Measurements from ENCODE around the gene OGA. TPM values are rescaled to one million over a fixed set of nuclear protein-coding genes. Genes with fewer than 3 reads are reported as not detected.

Gene OGA
- total RNA-seq, 1 donor from 2014 or later: 96.4 TPM

GRCh38 chr10:101856626-101857025 is 38.4 kb upstream of the OGA start:
- Histone ChIP-seq H3K36me3 (ENCODE audit: control insufficient read depth, insufficient read depth, low read length) (peaks cover under 1% of the 10 kb centered on the region), H3K4me3 (ENCODE audit: low read depth, low read length) (no peak overlapping the region), H3K27me3 (ENCODE audit: control insufficient read depth, insufficient read depth, low read length) (no peaks in the 10 kb centered on the region)
- DNase-seq (ENCODE audit: low read depth): peak; percentile 60
- no peak for TF ChIP-seq CTCF (IDR thresholded peaks at IDR 0.05; ENCODE audit: insufficient read depth, low read length, severe bottlenecking)
- no peak for FAIRE-seq

- no peak for TF ChIP-seq CTCF (IDR thresholded peaks at IDR 0.05; ENCODE audit: insufficient read depth, low read length, severe bottlenecking)
- peaks cover 2% of the 10 kb centered on the region for H3K36me3 ChIP-seq (ENCODE audit: control insufficient read depth, insufficient read depth, low read length)
- no peak overlapping the region for H3K4me3 ChIP-seq (ENCODE audit: low read depth, low read length)
- no peaks in the 10 kb centered on the region for H3K27me3 ChIP-seq (ENCODE audit: control insufficient read depth, insufficient read depth, low read length)
- no peak for FAIRE-seq
- DNase-seq (ENCODE audit: low read depth): no peak
These were observed 33.3 kb upstream of the OGA start for GRCh38 chr10:101851411-101852116.

- DNase-seq (ENCODE audit: low read depth) (no peak), FAIRE-seq (peak; percentile 50)
- TF ChIP-seq CTCF (IDR thresholded peaks at IDR 0.05; ENCODE audit: insufficient read depth, low read length, severe bottlenecking): no peak
- H3K27me3 ChIP-seq (ENCODE audit: control insufficient read depth, insufficient read depth, low read length): no peaks in the 10 kb centered on the region
- H3K36me3 ChIP-seq (ENCODE audit: control insufficient read depth, insufficient read depth, low read length): peaks cover 4% of the 10 kb centered on the region
- H3K4me3 ChIP-seq (ENCODE audit: low read depth, low read length): no peak overlapping the region
These were observed 32.5 kb upstream of the OGA start for GRCh38 chr10:101850749-101851148.

- Histone ChIP-seq H3K4me3 (ENCODE audit: low read depth, low read length) (no peak overlapping the region), H3K36me3 (ENCODE audit: control insufficient read depth, insufficient read depth, low read length) (peaks cover 4% of the 10 kb centered on the region), H3K27me3 (ENCODE audit: control insufficient read depth, insufficient read depth, low read length) (no peaks in the 10 kb centered on the region)
- DNase-seq (ENCODE audit: low read depth): no peak
- FAIRE-seq: no peak
- no peak for TF ChIP-seq CTCF (IDR thresholded peaks at IDR 0.05; ENCODE audit: insufficient read depth, low read length, severe bottlenecking)
These were observed 30.7 kb upstream of the OGA start for GRCh38 chr10:101848894-101849351.

- Histone ChIP-seq H3K36me3 (ENCODE audit: control insufficient read depth, insufficient read depth, low read length) (peaks cover 4% of the 10 kb centered on the region), H3K27me3 (ENCODE audit: control insufficient read depth, insufficient read depth, low read length) (no peaks in the 10 kb centered on the region), H3K4me3 (ENCODE audit: low read depth, low read length) (no peak overlapping the region)
- no peak for DNase-seq (ENCODE audit: low read depth)
- TF ChIP-seq CTCF (IDR thresholded peaks at IDR 0.05; ENCODE audit: insufficient read depth, low read length, severe bottlenecking): no peak
- peak; percentile 60 for FAIRE-seq
These were observed 30.2 kb upstream of the OGA start for GRCh38 chr10:101848408-101848807.

GRCh38 chr10:101845893-101846292 is 27.6 kb upstream of the OGA start:
- H3K4me3 ChIP-seq (ENCODE audit: low read depth, low read length): no peak overlapping the region
- peaks cover 2% of the 10 kb centered on the region for H3K36me3 ChIP-seq (ENCODE audit: control insufficient read depth, insufficient read depth, low read length)
- TF ChIP-seq CTCF (IDR thresholded peaks at IDR 0.05; ENCODE audit: insufficient read depth, low read length, severe bottlenecking): no peak
- no peaks in the 10 kb centered on the region for H3K27me3 ChIP-seq (ENCODE audit: control insufficient read depth, insufficient read depth, low read length)
- FAIRE-seq (no peak), DNase-seq (ENCODE audit: low read depth) (no peak)
